H1 (cell line): ENCODE measurements around the gene SUSD6. TPM values are rescaled to one million over a fixed set of nuclear protein-coding genes. Genes with fewer than 3 reads are reported as not detected.

Experiments used
- BCL11A ChIP-seq, 2 experiments: IDR thresholded peaks; one replicate each; pipeline ENCODE4 v1.6.1; 2011; ENCODE audit warnings: low read depth in 2 of 2, low read length in 2 of 2, mild to moderate bottlenecking in 2 of 2
- MAFK ChIP-seq: IDR thresholded peaks from 2 replicates; pipeline ENCODE4 v1.6.1; 2012; ENCODE audit warnings: low read depth, mild to moderate bottlenecking, improper control_type of control experiment, low read length
- polyA plus RNA-seq, 7 experiments: library from polyadenylated mRNA; depleted of rRNA in 3 of 7; stranded (reverse) in 5 of 7; unstranded in 2 of 7; fragments of >200 nt in 5 of 7; fragments of 200-250 nt in 2 of 7; gene quantifications; 1 replicate in 5 of 7; 2 replicates in 1 of 7; 4 replicates in 1 of 7; pipeline versions ENCODE4 v1.2.1 to v1.2.3, GENCODE V29; 2011 to 2013; ENCODE audit warnings: missing spikeins in 2 of 7, mixed read lengths in 2 of 7
- total RNA-seq: library from RNA; stranded (reverse); fragmentation: NEBNext Ultra II Directional; extraction: Animal tissue kit (Norgen Biotek cat#: 25700); gene quantifications from 2 replicates; pipeline ENCODE4 v1.2.1, GENCODE V29; 2021

The SUSD6 gene
- total and polyA plus RNA-seq, 2 of the 8 experiments (the other 6 are each of a cell fraction or from before 2014, with no cell fraction given) = 3.0 to 3.8 TPM

GRCh38 chr14:69676723-69677122, 65.3 kb downstream of the SUSD6 start (continued):
- TF ChIP-seq BCL11A (IDR thresholded peaks at IDR 0.05; ENCODE audit: low read depth in 2 of 2, low read length in 2 of 2) = no peak
- TF ChIP-seq MAFK = no peak
